G401 (cell line): ENCODE data around the gene ATF2. TPM values are rescaled to one million over a fixed set of nuclear protein-coding genes. Genes with fewer than 3 reads are reported as not detected.
A peak's percentile ranks its signal among the peaks of the same experiment; 100 is the strongest.

Source experiments
- DNase-seq: peaks from one replicate; pipeline ENCODE4 v3.0.0-alpha.2; 2015; ENCODE audit warnings: low spot score
- in situ Hi-C: cut with HindIII; loops from 2 replicates; pipeline ENCODE4 v1.10.0; 2016; ENCODE audit warnings: low sequenced_read_pairs, mixed read lengths
- total RNA-seq: library from RNA; depleted of rRNA; stranded (reverse); fragments of >200 nt; shearing (Covaris generic); gene quantifications from 2 replicates; pipeline ENCODE4 v1.2.3, GENCODE V29; 2014; rRNA removed

Gene ATF2
- total RNA-seq, 1 experiment from 2014 or later: 31.0 TPM

GRCh38 chr2:175039031-175039430 lies 129.0 kb downstream of the ATF2 start:
- in situ Hi-C loops: no loop called here
- no peak for DNase-seq

GRCh38 chr2:175037941-175038340 lies 130.1 kb downstream of the ATF2 start:
- DNase-seq: no peak
- in situ Hi-C loops: no loop called here

GRCh38 chr2:175036582-175037018 lies 131.4 kb downstream of the ATF2 start:
- peak; percentile 31 for DNase-seq
- in situ Hi-C loops: no loop called here

GRCh38 chr2:175035806-175036205 lies 132.2 kb downstream of the ATF2 start:
- no peak for DNase-seq
- in situ Hi-C loops: no loop called here

GRCh38 chr2:175034716-175035115 lies 133.3 kb downstream of the ATF2 start:
- no peak for DNase-seq
- in situ Hi-C loops: no loop called here

GRCh38 chr2:175030380-175031271 lies 137.4 kb downstream of the ATF2 start:
- in situ Hi-C loops: no loop called here
- DNase-seq: peak; percentile 22

GRCh38 chr2:175027755-175028154 lies 140.2 kb downstream of the ATF2 start:
- no peak for DNase-seq
- in situ Hi-C loops: no loop called here

GRCh38 chr2:175026385-175026784 lies 141.6 kb downstream of the ATF2 start:
- DNase-seq: no peak
- in situ Hi-C loops: no loop called here

GRCh38 chr2:175025946-175026345 lies 142.1 kb downstream of the ATF2 start:
- in situ Hi-C loops: no loop called here
- no peak for DNase-seq

- no peak for DNase-seq
- in situ Hi-C loops: no loop called here
Measured at GRCh38 chr2:175025233-175025632, 142.8 kb downstream of the ATF2 start.

- no peak for DNase-seq
- in situ Hi-C loops: no loop called here
Measured at GRCh38 chr2:175022923-175023322, 145.1 kb downstream of the ATF2 start.

Other genes starting within 250 kb of the ATF2 start
- gene CHN1, start 162.8 kb downstream of the ATF2 start, total RNA-seq: 0.34 TPM in 1 of 2 replicates, not detected in the other
- gene ATP5MC3, start 13.5 kb upstream of the ATF2 start, total RNA-seq: 213 and 260 TPM in 2 replicates